HG02938 (cell line): ENCODE measurements around the gene MPP3.
"Not testable (repeated sequence)": the region's sequence is repeated elsewhere in the genome, so short reads cannot be mapped to it uniquely, and the experiment has no call there.

Source experiments
- ATAC-seq: cut with Tn5 transposase; IDR thresholded peaks from one replicate; pipeline ENCODE4 v1.9.1; 2021; ENCODE audit warnings: mild to moderate bottlenecking, moderate library complexity; ENCODE audit not compliant: unreplicated experiment

Gene MPP3

DNA sequence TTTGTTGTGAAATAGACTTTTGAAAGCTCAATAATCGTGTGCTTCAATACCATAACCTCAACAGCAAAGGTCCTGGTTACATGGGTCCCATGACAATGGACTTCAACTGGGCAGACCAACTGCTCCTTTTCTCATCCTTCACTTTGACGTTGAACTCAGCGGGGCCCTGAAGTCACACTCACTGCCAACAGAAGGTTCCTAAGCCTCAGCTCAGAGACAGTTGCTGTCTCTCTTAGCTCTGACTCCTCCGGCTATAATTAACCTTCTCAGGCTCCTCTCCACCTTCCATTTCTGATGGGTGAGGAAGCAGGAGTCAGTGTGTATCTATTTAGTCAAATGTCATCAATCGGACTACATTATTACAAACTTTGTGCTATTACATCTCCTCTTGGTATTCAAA lies 23.8 kb downstream of the MPP3 start:
- no peak for ATAC-seq

DNA sequence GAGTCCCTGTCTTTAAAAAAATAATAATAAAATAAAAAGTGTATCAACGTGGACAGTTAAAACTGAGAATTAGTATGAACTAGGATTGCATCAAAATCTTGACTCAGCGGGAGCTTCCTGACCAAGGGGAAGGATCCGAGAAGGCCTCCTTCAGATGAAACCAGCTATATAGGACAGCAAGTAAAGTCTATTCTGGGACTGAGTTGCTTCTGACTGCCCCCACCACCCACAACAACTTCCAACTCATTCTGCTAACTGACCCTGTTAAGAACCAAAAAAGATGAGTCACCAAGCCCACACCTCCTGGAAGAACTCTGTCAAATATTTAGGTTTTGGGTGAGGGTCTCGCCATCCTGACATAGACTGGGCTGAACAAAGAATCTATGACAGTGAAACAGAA lies 24.9 kb downstream of the MPP3 start:
- ATAC-seq = no peak

DNA sequence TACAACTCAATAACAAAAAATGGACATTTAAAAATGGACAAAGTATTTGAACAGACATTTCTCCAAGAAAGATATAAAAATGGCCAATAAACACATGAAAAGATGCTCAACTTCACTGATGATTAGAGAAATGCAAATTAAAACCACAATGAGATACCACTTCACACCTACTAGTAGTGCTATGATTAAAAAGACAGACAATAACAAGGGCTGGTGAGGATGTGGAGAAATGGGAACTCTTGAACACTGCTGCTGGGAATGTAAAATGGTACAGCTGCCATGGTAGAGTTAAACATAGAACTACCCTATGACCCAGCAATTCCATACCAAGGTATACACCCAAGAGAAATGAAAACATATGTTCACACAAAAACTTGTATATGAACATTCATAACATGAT lies 27.8 kb downstream of the MPP3 start:
- no peak for ATAC-seq

DNA sequence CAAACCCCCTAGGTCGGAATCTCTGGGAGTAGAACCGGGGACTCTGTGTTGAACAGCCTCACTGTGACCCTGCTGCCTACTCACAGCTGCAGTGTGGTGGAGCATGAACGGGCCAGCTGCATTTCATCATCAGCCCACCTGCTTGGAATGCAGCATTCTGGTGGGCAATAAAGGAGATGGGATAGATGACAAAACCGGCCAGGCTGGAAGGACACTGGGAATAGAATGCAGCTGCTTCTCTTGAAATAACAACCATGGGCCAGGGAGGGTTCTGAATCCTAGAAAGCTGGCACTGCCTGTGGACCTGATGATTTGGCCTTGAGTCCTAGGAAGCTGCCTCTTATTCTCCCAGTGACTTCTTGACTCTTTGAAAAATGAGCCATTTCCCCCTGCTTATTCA lies 29.2 kb downstream of the MPP3 start:
- ATAC-seq = no peak

DNA sequence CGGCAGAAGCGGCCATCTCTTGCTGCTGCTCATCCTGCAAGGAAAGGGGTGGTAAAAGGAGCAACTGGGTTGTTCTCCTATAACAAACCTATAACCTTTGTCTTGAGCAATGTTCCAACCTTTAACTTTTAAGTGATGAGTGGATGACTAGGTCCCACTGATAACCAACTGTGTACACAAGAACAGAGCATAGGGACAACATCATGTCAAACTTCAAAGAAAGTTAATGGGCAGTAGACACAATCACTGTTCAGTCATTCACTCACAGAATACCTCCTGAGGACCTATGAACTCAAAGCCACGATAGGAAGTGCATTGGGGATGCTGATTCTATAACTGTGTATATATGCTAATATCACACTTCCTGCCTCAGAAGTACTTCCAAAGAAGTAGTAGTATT lies 31.1 kb downstream of the MPP3 start:
- ATAC-seq = no peak

DNA sequence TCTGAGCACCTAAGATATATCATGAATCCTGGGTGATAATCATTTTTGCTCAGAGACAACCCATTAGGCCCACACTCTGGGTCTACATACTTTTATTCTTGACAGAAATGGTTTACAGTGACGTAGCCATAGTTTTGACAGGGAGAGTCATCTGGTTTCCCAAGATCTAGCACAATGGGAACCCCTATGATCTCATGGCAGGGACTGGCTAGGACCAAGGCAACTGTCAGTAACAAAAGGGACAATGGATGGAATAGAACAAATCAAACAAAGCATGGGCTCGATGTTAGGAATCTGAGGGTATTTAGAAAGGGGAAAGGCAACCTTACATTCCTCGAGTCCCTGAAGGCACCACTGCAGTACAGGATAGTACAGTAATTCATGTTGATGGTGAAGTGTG lies 32.2 kb downstream of the MPP3 start:
- no peak for ATAC-seq

DNA sequence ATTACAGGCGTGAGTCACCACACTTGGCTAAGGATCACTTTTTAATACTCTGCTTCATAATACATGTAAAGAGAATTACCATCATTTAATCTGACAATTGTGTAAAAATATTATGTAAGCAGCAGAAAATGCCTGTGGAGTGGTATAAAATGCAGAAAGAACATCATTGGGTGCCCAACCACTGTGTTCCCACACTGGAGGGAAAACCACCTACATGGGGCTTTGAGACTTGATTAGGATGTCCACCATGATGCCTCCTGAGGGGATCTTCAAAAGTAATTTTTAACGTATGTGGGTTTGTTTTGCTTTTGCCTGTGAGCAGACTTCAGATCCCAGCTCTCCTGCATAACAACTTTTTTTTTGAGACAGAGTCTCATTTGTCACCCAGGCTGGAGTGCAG lies 33.9 kb downstream of the MPP3 start:
- no peak for ATAC-seq

DNA sequence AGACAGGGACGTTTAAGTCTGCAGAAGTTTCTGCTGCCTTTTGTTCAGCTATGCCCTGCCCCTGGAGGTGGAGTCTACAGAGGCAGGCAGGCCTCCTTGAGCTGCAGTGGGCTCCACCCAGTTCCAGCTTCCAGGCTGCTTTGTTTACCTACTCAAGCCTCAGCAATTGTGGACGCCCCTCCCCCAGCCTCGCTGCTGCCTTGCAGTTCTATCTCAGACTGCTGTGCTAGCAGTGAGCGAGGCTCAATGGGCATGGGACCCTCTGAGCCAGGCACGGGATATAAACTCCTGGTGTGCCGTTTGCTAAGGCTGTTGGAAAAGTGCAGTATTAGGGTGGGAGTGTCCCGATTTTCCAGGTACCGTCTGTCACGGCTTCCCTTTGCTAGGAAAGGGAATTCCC lies 34.9 kb downstream of the MPP3 start:
- not testable (repeated sequence) for ATAC-seq

DNA sequence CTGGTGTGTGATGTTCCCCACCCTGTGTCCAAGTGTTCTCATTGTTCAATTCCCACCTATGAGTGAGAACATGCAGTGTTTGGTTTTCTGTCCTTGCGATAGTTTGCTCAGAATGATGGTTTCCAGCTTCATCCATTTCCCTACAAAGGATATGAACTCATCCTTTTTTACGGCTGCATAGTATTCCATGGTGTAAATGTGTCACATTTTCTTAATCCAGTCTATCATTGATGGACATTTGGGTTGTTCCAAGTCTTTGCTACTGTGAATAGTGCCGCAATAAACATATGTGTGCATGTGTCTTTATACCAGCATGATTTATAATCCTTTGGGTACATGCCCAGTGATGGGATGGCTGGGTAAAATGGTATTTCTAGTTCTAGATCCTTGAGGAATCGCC lies 40.3 kb downstream of the MPP3 start:
- ATAC-seq = not testable (repeated sequence)

DNA sequence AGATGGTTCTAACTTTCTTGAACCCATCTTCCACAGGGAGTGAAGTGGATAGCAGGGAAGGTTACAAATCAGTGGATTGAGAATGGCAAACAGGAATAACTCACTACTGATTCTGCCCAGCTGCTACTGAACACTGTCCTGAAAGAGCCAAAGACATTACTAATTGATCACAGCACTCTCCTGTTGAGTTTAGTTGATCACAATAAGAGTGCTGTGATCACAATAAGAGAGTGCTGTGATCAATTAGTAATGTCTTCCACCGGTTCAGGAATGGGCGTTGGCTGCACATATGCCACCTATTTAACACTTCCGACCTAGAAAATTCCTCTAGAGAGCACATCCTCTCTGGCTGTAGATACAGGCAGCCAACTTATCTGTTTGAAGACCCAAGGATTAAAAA lies 41.4 kb downstream of the MPP3 start:
- ATAC-seq = no peak

DNA sequence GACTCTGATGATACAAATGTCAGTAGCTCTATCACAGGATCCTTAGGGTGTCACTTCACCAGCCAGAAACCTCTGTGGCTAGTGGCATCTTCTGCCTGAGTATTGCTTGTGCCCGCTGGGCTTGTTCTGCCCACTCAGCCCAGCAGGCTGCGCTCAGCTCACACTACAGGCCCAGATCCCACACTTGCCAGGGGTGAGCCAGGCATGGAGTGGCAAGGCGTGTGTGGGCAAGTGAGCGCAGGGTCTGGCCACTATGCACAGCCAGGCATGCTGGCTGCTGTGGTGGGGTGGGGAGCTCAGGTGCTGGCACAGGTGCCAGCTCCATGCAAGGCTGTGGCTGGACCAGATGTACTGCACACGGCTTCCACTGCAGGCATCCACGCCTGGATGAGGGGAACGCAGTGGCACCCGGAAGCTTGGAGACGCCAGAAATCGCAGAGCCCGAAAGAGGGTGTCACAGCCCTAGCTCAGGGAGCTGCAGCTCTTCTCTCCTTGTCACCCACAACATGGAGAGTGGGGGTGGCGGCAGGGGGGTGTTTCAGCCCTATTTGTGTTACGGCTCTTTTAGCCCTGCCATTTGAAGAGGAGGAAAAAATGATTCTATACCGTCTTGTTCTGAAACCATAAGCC lies 42.5 kb downstream of the MPP3 start:
- no peak for ATAC-seq

DNA sequence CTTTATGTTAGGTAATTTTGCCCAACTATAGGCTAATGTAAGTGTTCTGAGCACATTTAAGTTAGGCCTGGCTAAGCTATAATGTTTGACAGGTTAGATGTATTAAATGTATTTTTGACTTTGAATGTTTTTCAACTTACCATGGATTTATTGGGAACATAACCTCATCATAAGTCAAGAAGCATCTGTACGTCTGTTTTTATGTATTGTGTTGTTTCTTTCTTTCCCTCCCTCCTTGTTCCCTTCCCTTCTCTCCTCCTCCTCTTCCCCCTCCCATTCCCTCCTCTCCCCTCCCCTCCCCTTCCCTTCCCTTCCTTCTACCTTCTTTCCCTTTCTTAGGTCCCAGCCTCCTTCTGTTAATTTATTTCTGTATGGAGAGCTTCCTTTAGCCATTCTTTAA lies 43.5 kb downstream of the MPP3 start:
- no peak for ATAC-seq

DNA sequence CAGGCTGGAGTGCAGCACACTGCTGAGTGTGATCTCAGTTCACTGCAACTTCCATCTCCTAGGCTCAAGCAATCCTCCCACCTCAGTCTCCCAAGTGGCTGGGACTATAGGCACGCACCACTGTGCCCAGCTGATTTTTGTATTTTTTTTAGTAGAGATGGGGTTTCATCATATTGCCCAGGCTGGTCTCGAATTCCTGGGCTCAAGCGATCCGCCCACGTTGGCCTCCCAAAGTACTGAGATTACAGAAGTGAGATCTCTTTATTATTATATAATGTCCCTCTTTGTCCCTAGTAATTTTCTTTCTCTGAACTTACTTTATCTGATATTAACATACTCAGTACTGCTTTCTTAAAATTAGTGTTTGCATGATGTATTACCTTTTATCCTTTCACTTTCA lies 44.4 kb downstream of the MPP3 start:
- no peak for ATAC-seq

DNA sequence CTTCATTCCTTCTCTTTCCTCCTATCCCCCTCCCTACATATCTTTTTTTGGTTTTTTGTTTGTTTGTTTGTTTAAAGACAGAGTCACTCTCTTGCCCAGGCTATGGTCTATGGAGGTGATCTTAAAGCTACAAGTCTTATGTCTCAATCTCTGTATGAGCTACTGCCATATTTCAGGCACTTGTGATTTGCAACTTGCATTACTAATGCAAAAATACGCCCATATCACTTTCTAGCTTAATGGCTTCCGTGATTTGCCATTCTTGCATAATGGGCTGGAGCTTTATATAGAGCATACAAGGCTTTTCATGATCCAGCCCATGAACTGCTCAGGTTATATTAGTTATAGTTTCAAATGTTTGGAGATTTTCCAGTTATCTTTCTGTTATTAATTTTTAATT lies 45.2 kb downstream of the MPP3 start:
- ATAC-seq = no peak

DNA sequence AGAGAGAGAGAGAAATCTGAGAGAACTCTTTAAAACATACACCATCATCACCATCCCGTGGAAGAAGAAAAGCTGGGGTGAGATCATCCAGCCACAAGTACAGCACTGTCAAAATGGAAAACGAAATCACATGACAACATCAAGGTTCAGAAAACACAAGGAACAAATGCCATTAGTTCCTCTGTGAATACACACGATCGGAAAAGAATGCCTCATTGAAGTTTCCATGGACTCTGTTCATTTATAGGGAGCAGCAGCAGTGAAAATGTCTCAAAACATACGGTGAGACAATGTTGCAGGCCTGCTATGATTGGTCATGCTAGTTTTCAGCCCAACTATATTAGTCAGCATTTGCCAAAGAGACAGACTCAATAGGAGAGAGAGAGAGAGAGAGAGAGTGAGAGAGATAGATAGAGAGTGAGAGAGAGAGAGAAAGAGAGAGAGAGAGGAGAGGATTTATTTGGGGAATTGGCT lies 48.3 kb downstream of the MPP3 start:
- ATAC-seq = no peak

DNA sequence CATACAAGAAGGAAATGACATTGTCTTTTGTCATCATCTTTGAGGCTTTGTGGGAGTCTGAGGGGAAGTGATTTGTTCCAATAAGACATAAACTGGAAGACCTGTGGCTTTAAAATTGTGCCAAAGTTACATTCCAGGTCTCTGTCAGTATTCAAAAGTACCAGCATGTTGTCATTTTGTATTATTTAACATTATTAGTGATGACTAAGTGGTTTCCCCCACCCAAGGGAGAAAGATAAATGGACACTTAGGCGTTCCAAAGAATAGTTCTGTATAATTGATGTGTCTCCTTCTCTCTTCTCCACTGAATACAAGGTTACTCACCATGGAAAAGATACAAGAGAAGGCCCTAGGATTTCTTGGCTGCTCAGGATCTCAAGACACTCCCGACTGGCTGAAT lies 48.9 kb downstream of the MPP3 start:
- ATAC-seq = no peak

DNA sequence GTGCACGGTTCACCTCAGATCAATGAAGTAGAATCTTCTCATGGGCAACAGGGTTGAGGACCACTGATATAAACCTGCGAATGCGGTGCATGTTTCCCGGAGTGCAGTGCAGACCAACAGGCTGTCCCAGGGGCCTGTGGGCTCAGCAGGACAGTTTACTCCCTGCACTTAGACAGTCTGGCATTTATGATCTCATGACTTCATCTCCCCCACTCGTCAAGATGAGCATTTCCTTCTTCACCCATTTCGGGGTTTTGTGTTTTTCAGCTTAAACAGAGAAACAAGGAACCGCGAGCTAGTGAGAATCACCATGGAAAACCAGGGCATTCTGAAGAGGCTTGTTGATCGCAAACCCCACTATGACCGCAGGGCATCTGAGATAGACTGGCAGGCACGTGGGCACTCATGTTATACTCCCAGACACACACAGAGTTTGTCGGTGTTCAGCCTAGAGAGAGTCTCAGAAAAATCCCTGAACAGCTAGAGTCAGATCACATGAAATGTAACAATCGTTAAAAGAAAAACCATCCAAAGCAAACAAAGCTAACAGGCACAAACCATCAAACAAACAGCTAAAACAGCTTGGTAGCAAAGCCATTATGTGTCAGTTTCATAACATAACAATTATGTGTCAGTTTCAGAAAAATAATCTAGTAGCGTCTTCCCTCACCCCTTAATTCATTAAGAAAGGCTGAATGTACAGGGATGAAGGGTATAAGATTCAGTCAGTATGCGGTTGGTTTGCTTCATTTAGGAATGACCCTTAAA lies 49.8 kb downstream of the MPP3 start:
- ATAC-seq = no peak

DNA sequence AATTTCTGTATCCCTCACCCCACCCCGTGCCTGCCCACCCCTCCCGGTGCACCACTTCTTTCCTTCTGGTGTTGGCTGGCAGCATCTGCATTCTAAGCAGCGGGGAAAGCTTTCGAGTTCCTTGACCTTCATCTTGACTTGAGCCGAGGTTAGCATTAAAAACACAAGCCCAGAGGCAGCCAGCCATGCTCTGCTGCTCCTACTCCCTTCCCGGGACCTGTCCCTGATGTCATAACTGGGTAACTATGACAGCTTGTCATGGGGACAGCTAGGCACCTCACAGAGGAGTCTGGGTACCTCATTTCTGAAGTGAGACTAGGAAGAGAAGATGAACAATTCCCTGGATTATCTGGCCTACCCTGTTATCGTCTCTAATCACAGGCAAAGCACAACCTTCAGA lies 52.8 kb downstream of the MPP3 start, which contains the start of gene CFAP97D1:
Gene CFAP97D1, plus strand, starts transcription at position 301 of the 400 bp plus-strand sequence. Its CDS starts 28 bp downstream, at position 329.
- ATAC-seq = no peak

DNA sequence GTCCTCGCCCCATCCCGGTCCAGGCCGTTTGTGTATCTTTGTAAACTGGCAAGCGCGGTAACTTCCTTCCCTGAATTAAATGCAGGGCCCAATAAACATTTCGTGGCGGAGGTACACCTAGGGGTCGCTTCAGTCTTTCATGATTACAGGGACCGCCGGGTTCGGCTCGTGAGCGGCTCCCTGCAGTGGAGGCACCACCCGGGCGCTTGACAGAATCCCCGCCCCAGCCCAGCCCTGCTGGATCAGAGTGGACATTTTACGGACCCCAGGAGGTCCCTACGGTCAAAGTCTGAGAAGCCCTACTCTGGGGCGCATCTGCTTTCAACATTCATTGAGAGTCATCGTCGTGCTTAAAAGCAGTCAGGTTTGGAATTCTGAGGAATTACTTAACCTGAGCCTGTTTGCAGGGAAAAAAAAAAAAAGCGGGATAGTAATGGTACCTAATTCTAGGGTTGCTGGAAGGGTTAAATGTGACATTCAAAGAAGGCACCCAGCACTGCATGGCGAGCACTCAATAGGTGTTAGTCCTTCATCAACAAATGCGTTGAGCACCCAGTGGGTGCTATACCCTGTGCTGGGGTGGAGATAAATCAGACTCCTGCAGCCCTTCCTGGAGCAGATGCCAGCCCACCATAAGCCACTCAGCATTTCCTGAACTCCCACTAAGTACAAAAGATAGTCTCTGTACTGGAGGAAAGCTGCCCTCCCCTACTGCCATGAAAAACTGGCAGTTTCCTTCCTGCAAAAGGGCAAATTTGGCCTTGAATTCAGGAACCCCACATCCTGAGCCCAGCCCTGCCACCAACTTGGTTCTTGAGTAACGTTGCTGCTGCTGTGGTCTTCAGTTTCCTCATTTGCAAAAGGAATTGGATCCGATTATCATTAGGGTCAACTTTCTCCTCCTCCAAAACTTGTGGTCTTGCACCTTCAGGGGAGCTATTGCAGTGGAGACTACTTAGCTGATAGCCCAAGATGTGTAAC lies 53.5 kb downstream of the MPP3 start:
- ATAC-seq = no peak

DNA sequence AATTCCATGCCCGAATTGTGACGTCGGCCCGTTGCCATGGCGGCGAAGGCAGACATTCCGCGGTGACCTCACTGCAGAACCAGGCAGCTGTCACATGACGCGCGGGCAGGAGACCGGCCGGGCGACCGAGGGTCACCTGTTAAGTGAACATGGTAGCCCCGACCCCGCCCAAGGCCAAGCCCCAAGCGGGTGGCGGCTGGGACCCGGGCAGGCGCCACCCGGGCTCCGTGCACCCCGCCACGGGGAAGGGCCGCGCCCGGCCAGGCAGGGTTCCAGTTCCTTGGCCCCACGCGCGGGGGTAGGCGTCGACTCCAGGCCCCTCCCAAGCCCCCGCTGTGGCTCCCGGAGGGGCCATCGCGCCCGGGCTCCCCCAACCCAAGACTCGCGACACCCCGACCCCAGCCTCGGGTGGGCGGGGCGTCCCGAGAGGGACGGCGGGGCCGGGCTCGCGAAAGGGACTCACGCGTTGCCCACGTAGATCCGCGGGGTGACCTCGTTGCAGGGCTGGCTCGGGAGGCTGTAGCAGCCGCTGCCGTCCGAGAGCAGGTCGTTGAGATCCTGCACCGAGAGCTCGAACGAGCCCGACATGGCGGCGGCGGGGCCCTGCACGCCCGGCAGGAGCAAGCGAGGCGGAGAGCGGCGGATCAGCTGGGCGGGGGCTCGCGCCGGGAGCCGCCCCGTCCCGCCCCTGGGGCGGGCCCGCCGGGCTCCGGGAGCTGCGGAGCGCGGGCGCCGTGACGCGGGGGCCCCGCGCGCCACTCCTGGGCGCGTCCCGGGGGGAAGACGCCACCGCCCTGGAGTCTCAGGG lies 54.4 kb downstream of the MPP3 start, which contains the start of gene DUSP3:
Gene DUSP3, minus strand, starts transcription at position 641 of the 808 bp plus-strand sequence. Its CDS starts 53 bp downstream, at position 588.
- ATAC-seq = peak; percentile 64
